Amniotic epithelial cell (primary cell): ENCODE measurements around the gene HOXC9.
A peak's percentile ranks its signal among the peaks of the same experiment; 100 is the strongest.

ENCODE experiments used
- DNase-seq: peaks from one replicate; pipeline ENCODE4 v3.0.0-alpha.2; 2010; ENCODE audit warnings: low read depth

The HOXC9 gene

DNA sequence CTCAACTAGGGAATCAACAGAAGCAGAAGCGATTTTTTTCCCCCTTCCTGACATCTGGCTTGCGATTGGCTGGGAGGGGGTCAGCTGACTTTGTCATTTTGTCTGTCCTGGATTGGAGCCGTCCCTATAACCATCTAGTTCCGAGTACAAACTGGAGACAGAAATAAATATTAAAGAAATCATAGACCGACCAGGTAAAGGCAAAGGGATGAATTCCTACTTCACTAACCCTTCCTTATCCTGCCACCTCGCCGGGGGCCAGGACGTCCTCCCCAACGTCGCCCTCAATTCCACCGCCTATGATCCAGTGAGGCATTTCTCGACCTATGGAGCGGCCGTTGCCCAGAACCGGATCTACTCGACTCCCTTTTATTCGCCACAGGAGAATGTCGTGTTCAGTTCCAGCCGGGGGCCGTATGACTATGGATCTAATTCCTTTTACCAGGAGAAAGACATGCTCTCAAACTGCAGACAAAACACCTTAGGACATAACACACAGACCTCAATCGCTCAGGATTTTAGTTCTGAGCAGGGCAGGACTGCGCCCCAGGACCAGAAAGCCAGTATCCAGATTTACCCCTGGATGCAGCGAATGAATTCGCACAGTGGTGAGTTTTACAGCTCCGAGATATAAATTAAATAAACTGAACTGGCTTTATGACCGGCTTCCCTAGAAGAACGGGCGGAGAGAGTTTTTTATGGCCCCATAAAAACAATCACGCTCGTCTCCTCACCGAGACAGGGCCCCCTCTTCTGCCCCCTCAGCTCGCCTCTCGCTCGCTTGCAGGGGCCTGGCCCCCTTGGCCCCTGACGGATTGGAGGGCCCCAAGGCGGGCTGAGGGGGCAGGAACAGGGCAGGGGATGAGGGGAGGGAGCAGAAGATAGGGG lies 28.6 kb downstream of the HOXC9 start, which contains the start of gene HOXC6:
HOXC6 (plus strand) TSS at position 127 of the 888 bp plus-strand sequence; CDS start at position 209, 82 bp downstream.
- peak; percentile 85 for DNase-seq

DNA sequence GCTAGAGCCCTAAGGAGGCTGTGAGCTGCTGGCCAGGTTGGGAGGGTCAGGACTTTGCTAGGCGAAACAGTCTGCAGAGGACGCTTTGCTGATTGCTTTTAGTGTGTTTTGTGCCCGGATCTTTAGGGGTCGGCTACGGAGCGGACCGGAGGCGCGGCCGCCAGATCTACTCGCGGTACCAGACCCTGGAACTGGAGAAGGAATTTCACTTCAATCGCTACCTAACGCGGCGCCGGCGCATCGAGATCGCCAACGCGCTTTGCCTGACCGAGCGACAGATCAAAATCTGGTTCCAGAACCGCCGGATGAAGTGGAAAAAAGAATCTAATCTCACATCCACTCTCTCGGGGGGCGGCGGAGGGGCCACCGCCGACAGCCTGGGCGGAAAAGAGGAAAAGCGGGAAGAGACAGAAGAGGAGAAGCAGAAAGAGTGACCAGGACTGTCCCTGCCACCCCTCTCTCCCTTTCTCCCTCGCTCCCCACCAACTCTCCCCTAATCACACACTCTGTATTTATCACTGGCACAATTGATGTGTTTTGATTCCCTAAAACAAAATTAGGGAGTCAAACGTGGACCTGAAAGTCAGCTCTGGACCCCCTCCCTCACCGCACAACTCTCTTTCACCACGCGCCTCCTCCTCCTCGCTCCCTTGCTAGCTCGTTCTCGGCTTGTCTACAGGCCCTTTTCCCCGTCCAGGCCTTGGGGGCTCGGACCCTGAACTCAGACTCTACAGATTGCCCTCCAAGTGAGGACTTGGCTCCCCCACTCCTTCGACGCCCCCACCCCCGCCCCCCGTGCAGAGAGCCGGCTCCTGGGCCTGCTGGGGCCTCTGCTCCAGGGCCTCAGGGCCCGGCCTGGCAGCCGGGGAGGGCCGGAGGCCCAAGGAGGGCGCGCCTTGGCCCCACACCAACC lies 29.8 kb downstream of the HOXC9 start:
- DNase-seq: no peak

DNA sequence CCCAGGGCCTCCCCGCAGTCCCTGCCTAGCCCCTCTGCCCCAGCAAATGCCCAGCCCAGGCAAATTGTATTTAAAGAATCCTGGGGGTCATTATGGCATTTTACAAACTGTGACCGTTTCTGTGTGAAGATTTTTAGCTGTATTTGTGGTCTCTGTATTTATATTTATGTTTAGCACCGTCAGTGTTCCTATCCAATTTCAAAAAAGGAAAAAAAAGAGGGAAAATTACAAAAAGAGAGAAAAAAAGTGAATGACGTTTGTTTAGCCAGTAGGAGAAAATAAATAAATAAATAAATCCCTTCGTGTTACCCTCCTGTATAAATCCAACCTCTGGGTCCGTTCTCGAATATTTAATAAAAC lies 30.5 kb downstream of the HOXC9 start:
- no peak for DNase-seq

DNA sequence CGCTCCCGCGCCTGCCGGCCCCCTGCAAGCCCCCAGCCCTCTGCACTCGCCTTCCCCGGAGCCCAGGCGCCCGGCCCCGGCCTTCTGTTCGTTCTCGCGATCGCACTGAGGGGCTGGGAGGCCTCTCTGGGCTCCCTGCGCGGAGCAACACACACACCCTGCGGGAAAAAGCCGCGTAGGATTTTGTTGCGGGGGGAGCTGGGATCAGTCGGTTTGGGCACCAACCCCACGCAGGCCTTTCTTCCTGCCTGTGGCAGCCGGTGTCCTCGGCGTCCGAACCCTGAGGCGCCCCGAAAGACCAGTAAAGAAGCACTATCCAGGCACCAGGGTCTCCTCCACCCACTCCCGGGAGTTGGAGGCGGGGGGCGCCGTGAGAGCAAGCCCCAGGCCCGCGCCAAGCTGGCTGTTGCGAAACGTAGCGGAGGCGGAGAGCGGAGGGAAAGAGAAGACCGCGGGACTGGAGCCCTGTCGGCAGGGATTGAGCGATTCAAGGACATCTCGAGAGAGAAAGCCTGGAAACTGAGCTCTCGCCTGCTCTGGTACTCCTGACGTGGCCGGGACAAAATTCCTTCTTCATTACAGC lies 31.0 kb downstream of the HOXC9 start:
- peak; percentile 95 for DNase-seq

DNA sequence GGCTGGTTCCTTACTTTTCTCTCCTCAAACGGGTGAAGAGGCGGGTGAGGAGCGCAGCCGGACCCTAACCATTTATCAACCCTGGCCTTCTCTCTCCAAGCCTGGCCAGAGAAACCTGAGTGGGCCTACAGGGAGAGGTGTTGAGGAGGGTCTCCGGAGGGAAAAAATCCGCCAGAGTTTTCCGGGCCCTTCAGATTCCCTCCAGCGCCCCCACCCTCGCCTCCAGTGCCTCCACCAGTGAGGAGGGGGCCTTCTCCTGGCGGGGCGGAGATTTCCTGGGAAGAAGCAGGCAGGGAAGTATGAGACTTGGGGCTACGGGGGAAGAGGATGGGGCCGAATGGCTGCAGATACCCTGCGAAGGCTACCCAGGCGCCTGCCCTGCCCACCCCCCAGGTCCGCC lies 31.5 kb downstream of the HOXC9 start:
- DNase-seq: no peak

DNA sequence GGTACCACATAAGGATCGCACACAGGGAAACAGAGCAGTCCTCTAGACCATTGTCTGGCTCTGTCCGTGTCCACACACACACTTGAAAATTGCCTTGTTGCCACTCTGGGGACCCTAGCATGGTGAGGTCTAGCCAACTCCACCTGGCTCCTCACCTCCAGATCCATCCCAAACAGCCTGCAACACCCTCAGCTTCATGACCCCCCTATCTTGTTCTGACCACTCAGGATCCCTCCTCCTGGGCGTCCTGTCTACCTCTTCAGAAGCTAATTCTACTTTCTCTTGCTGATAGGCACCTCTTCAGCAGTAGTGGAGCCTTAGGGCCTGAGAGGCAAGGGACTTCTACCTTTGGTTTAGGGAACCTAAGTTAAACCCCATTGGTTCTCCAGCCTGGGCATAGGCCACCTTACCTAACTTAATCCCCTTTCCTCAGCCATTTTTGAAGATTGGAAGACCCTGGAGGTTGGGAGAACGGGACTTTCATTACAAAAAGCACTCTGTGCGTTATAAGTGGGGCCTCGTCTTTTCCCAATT lies 32.2 kb downstream of the HOXC9 start:
- no peak for DNase-seq

DNA sequence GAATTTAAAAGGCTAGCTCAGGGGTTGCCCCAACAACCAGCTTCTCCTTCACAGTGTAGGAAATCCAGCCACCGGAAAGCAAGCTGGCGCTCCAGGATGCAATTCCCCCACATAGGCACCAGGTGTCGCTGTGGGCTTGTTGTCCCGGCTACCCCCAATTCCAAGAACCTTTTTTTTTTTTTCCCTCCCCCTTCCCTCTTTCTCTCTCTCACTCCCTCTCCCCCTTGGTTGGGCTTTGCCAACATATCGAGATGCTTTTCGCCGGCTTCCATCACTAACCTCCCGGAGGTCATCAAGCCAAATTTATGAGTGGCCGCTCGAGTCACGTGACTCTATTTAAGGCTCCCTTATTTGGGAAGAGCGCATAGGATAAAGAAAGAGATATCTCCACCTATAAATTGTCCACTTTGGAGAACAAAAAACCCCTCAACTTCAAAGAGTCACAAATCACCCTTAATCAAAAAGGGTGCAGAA lies 32.7 kb downstream of the HOXC9 start, which contains the start of gene HOXC5:
HOXC5 (plus strand) TSS at position 424 of the 474 bp plus-strand sequence. CDS start 73 bp downstream, outside the sequence.
- peak; percentile 92 for DNase-seq

DNA sequence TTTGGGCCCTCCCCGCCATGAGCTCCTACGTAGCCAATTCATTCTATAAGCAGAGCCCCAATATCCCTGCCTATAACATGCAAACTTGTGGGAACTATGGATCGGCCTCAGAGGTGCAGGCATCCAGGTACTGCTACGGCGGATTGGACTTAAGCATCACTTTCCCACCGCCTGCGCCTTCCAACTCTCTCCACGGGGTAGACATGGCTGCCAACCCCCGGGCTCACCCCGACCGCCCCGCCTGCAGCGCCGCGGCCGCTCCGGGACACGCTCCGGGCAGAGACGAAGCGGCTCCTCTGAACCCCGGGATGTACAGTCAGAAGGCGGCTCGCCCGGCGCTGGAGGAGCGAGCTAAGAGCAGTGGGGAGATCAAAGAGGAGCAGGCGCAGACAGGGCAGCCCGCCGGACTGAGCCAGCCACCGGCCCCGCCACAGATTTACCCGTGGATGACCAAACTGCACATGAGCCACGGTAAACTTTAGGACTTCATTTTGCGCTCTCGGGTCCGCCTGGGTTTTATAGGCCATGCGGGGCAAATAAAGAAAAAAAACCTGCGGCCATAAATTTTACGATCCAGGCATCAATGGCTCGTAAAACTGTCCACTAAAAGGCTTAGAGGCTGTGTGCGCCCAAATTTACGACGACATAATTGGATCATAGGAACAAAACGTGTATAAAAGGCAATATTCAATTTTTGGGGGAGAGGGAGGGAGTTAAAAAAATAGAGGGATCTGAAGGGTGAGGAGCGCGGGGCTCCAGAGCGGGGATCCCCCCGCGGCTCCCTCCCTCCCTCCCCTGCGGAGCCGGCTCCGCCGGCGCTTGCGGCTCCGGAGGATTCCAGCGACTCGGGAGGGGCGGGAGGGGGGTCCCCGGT lies 33.4 kb downstream of the HOXC9 start:
- peak; percentile 61 for DNase-seq

DNA sequence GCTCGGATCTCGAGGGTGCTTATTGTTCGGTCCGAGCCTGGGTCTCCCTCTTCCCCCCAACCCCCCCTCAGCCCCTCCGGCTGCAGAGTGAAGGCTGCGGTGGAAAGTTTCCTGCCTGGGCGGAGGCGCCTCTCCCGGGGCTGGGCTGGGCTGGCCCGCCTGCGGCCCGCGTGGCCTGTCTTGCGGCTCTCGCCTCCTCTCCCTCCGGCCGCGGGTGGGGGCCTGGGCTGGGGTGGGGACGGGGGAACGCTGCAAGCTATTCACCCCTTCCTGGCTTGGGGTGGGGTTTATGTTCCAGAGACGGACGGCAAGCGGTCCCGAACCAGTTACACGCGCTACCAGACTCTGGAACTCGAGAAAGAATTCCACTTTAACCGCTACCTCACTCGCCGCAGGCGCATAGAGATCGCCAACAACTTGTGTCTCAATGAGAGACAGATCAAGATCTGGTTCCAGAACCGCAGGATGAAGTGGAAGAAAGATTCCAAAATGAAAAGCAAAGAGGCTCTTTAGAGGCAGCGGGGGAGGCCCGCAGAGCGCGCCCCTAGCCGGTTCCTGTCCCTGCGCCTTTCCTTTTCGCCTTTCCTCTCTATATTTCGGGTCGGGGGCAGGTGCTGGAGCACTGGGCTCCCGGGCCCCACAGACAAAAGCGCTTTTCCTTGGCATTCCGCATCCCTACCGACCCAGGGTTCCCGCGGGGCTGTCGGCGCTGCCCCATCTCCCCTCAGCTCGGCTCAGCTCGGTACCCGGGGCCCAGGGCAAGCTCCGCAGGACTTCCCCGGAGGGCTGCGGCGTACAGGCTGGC lies 34.2 kb downstream of the HOXC9 start:
- peak; percentile 83 for DNase-seq

DNA sequence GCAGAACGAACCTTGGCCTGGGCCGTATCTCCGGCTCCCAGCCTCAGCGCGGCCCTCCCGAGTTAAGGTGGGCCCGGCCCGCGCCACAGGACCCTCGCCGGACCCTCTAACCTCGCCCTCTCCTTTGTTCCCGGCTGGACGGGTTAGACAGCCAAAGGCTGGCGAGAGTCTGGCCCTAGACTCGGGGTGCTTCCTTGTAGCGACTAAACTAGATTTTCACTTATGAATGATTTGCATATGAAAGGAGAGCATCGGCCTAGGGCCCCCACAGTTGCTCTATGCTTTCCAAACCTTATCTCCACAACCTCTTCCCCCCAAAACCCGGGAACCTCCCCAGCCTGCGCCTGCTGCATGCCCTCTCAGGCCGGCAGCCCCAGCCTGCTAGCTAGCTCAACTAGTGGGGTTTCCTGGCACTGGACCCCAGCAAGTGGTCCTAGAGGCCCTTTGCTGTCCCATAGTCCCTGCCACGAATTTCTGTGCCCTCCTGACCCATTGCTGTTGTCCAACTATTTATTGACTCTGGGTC lies 34.9 kb downstream of the HOXC9 start:
- DNase-seq: no peak

DNA sequence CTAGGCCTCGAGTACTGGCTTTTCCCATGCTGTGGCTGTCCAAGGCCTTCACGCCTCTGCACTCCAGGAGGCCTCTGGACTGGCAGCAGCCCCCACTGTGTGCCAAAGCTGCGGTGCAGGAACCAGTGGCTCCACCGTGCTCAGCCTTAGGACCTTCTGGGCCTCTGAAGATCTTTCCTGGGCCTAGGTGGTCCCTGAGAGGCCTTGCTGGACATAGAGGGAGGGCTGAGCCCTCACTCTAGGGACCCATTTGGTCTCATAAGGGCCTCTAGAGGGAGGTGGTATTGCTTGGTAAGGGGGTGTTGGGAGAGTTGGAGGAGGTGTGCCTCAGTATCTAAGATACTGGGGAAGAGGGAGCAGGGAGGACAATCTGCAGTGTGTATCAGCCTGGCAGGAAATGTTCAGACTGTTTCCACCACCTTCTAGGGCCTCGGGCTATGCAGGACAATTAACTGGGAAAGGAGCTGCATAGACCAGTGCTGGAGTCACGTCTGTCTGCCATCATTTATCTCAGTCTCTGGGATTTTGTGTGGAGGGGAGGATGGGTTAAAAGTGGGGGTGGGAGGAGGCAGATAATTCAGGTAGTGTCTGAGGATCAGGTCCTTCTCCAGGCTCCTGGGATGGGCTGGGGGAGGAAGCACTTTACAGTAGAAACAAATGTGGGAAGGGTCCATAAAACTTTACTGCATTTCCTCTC lies 35.8 kb downstream of the HOXC9 start:
- no peak for DNase-seq

DNA sequence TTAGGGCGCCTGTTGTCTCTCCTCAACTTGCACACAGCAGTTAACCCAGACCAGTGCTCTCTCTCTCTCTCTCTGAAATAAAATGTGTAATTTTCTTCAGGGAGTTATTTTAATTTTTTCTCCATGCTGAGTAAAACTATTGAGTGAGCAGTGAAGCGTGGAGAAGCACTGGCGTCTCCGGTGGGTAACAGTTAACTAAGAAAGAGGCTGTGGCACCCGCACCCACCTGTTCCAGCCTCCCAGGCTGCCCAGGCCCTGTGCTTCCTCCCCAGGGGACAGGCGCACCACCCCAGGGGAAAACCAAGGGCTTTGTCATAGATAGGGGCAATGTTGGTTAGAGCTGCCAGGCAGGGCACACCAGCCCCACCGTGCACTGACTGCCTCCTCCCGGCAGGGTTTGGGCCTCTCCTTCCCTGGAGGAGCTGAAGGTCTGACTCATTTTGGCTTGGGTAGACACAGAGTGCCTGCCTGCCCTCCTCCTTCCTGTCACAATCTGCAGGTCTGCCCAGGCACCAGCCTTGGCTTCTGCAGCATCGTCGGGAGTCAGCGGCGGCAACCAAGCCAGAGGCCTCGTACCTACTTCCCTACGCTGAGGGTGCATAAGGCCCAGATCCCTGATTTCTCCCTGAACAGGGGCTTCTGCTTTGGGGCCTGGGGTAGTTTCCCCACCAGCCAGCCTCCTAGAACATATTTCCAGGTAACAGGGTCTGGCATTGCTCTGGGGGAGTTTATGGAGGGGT lies 36.8 kb downstream of the HOXC9 start:
- DNase-seq: peak; percentile 63

DNA sequence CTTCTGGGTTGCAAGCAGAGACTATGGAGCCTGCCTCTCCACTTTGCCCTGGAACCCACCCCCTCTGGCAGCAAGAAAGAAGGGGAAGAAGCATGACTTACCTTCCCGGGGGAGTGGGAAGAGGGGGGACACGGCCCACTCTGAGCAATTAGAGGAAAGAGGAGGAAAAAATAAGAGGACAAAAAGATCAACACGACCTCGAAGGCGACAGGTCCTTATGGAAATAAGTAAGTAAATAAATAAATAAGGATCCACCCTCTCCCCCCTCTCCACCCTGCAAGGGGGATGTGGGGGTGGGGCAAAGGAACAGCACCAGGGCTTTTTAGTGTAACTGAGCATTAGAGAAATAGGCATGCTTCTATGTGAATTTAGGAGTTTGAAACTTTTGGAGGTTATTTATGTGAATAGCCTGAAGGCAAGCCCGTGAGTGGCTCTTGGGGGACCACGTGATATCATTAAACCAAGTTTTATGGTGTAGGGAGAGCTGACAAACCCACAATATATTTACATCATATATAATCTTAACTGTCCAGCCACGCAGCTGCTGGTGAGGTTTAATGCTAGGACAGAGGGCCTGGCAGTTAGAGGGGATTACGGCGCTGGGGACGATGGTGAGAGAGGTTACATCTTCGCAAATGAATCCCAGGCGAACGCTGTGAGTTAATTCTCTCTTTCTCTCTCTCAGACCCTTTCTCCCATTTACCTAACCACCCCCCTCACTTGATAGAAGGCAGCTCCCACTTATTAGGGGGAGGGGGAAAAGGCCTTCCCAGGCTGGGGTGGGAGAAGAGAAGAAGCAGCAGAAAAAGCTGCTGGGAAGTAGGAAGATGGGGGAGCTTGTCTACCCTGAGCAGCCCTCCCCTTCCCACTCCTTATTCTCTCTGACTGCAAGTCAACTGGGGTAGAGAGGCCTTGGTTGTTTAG lies 37.7 kb downstream of the HOXC9 start:
- DNase-seq: no peak

DNA sequence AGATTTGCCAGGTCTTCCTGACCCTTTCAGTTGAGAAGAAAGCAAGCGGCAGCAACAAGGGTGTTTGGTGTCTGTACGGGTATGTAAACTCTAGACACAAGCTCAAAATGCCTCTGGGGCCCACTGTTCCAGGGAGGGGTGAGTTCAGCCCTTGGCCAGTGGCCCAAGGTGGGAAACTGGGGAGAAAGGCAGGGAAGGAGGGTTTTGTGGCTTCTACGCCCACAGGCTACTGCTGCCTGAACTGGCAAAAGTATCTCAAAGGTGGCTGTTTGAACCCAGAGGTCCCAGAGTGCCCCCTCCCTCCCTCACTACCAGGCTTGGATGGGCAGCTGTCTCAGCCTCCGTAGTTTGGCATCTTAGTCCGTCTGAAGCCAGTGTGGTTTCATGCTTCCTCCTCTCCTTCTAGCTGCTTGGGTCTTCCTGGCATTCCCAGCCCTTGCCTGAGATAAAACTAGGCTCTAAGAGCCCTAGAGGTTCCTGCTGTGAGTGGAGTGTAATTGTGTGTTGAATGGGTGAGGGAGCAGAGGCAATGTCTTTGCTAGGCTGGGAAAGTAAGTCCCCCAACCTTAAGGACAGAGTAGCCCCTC lies 38.4 kb downstream of the HOXC9 start:
- no peak for DNase-seq

DNA sequence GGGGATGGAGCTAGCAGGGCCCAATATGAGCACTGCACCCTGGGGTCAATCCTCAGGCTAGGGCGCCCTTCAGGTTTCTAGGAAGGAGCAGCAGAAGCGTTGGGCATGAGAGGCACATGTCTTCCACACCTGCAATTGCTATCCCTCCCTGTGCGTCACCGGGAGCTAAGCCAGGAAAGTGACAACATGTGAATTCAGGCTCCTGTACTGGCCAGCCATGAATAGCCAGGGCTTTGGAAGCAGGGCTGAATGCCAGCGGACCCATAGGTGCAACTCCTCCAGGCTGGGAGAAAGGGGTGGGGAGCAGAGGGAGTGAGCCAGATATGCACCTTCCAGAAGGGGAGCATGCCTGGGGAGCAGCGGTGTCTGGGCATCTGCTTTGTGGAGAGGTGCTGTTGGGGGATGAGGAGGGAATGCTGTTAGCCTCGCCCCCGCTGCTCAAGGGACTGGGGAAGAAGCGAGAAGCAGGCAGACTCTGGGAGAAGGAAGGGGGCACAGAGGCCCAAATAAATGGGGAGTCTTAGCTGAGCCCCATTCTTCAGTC lies 39.0 kb downstream of the HOXC9 start:
- DNase-seq: no peak

DNA sequence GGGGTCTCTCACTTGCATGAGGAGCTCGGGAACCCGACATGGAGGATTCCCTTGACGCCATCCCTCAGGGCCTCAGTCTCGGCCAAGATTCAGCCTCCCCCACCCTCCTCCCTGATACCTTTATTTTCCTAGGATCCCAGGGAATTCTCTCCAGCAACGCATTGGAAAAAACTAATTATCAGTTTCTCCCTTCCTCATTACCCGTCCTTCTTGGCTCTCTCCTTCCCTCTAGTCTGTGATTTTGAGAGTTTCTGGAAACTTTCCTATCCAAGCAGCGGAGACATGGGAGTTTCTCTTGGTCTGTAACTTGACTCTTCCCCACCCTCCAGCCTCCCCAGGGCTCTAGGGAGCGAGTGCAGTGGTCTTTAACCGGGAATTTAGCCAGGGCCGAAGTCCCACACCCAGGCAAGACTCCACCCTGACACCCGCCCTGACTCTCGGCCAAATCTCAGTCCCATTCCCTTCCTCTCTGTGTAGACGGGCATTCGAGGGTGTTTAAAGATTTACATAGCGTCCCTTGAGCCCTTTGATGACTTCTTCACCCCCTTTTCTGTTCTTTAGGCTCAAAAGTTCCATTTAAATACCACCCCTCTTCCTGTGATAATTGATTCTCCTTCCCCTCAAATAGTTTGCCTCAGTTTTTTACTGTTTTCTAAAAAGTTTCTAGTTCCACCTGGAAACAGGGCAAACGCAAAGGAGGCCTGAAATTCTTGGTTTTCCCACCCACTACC lies 39.6 kb downstream of the HOXC9 start:
- no peak for DNase-seq
